ENCODE measurements around the gene EIF2S3B.
"Not testable (repeated sequence)": the region's sequence is repeated elsewhere in the genome, so short reads cannot be mapped to it uniquely, and the experiment has no call there.

The EIF2S3B gene

DNA sequence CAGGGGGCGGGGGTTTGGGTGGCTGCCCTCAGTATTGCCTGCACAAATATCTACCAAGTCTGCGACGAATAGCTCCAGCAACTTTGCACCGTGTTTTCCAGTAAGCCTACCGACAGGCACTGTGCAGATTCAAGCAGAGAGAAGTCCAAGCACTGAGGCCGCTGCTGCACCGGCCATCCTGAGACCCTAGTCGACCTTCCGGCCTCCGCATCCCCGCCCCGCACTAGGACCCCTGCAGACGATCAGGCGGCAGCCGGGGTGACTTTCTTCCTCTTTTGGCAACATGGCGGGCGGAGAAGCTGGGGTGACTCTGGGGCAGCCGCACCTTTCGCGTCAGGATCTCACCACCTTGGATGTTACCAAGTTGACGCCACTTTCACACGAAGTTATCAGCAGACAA is at the start of gene EIF2S3B:
Gene EIF2S3B, plus strand, starts transcription at position 271 of the 400 bp plus-strand sequence. Its CDS starts 13 bp downstream, at position 284.
- H3K27ac ChIP-seq: no peak within 1 kb of the TSS
- no peak for DNase-seq (ENCODE audit: low read depth, low spot score)

DNA sequence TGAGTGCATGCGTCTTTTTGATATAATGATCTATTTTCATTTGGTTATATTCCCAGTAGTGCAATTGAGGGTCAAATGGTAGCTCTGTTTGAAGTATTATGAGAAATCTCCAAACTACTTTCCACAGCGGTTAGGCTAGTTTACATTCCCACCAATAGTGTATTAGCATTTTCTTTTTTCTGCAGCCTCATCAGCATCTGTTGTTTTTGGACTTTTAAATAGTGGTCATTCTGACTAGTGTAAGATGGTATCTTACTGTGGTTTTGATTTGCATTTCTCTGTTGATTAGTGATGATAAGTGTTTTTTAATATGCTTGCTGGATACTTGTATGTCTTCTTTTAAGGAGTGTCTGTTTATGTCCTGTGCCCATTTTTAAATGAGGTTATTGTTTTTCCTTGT is 48.8 kb upstream of the EIF2S3B start:
- H3K27ac ChIP-seq: no peak overlapping the region

DNA sequence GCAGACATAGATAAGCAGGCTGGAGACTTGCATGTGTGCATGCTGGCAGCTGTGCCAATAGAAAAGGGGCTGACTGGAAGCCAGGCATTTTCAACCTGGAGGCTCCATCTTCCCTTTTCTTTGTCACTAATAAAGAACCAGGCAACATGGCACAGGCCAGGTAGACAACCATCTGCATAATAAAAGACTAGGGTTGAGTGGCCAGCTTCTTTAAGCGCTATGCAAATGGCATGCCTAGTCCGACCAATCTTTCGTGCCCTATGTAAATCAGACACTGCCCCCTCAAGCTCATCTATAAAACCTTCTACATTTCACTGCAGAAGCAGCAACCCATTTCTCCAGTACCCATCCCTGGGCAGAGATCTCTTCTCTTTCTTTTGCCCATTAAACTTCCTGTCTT is 47.9 kb upstream of the EIF2S3B start:
- no peak for DNase-seq (ENCODE audit: low read depth, low spot score)
- H3K27ac ChIP-seq: no peak overlapping the region

More for the DNA sequence above, 48.8 kb upstream of the EIF2S3B start:
- DNase-seq (ENCODE audit: low read depth, low spot score): no peak

DNA sequence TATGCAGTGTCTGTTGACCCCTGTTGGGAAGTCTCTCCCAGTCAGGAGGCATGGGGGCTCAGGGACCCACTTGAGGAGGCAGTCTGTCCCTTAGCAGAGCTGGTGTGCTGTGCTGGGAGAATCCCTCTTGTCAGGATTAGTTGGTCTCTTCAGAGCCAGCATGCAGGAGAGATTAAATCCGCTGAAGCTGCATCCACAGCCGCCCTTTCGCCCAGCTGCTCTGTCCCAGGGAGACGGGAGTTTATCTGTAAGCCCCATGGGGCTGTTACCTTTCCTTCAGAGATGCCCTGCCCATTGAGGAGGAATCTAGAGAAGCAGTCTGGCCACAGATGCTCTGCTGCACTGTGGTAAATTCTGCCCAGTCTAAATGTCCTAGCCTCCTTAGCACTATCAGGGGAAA is 39.4 kb upstream of the EIF2S3B start:
- no peak for DNase-seq (ENCODE audit: low read depth, low spot score)
- no peak overlapping the region for H3K27ac ChIP-seq

DNA sequence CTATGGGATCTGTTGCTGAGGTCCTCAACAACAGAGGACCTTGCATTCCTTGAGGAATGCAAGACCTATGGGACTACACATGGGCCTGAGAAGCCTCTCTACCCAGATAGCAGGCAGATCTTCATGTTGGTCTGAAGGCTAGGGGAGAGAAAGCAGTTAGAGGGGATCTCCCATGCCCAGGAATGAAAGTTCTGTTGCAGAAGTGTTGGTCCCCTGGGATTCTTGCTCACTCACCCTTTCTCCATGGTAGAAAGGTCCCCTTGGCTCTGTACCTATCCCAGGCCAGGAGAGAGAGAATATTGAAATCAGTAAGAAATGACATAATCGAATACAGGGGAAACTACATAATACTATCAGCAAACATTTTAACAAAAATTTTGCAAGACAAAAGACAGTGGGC is 36.0 kb upstream of the EIF2S3B start:
- no peak for DNase-seq (ENCODE audit: low read depth, low spot score)
- no peak overlapping the region for H3K27ac ChIP-seq

DNA sequence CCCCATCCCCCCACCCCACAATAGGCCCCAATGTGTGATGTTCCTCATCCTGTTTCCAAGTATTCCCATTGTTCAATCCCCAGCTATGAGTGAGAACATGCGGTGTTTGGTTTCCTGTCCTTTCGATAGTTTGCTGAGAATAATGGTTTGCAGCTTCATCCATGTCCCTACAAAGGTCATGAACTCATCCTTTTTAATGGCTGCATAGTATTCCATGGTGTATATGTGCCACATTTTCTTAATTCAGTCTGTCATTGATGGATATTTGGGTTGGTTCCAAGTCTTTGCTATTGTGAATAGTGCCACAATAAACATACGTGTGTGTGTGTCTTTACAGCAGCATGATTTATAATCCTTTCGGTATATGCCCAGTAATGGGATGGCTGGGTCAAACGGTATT is 32.9 kb upstream of the EIF2S3B start:
- not testable (repeated sequence) for DNase-seq (ENCODE audit: low read depth, low spot score)

DNA sequence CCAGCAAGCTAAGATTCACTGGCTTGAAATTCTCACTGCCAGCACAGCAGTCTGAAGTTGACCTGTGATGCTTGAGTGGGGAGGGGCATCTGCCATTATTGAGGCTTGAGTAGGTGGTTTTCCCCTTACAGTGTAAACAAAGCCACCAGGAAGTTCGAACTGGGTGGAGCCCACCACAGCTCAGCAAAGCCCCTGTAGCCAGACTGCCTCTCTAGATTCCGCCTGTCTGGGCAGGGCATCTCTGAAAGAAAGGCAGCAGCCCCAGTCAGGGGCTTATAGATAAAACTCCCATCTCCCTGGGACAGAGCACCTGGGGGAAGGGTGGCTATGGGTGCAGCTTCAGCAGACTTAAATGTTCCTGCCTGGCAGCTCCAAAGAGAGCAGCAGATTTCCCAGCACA is 23.8 kb upstream of the EIF2S3B start:
- DNase-seq (ENCODE audit: low read depth, low spot score); H3K27ac ChIP-seq: not testable (repeated sequence)

More for the DNA sequence above, 32.9 kb upstream of the EIF2S3B start:
- H3K27ac ChIP-seq: not testable (repeated sequence)

DNA sequence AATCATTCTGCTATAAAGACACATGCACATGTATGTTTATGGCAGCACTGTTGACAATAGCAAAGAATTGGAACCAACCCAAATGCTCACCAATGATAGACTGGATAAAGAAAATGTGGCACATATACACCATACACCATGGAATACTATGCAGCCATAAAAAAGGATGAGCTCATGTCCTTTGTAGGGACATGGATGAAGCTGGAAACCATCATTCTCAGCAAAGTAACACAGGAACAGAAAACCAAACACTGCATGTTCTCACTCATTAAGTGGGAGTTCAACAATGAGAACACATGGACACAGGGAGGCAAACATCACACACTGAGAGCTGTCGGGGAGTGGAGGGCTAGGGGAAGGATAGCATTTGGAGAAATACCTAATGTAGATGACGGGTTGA is 18.4 kb upstream of the EIF2S3B start:
- not testable (repeated sequence) for H3K27ac ChIP-seq

DNA sequence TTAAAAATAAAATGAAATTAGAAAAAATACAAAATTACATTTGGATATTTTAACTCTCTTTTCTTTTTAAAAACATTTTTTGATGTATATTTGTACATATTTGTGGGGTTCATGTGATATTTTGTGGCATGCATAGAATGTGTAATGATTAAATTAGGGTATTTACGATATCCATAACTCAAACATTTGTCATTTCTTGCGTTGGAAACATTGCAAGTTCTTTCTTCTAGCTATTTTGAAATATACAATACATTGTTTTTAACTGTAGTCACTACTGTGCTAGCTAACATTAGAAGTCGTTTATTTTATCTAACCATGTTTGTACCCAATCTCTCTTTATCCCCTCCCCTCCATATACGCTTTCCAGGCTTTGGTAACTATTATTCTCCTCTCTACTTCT is 13.9 kb upstream of the EIF2S3B start:
- no peak for DNase-seq (ENCODE audit: low read depth, low spot score)
- no peak overlapping the region for H3K27ac ChIP-seq

More for the DNA sequence above, 18.4 kb upstream of the EIF2S3B start:
- DNase-seq (ENCODE audit: low read depth, low spot score): not testable (repeated sequence)

DNA sequence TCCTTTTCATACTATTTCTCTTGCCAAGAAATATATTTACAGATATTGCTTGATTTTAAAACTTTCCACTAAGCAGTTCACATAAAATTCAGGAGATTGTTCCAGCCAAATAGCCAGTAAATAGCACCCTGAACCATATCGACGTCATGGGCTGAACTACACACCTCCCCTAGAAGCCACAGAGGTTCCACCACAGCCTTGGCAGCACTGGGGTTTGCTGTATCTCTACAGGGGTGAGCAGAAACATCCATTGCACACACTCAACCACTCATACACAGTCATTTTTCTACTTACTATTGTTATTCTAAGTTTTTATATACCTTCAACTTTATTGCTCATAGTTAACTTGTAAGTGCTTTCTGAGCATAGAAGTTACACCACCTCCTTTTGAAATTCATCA is 8.1 kb upstream of the EIF2S3B start:
- no peak overlapping the region for H3K27ac ChIP-seq
- DNase-seq (ENCODE audit: low read depth, low spot score): no peak

DNA sequence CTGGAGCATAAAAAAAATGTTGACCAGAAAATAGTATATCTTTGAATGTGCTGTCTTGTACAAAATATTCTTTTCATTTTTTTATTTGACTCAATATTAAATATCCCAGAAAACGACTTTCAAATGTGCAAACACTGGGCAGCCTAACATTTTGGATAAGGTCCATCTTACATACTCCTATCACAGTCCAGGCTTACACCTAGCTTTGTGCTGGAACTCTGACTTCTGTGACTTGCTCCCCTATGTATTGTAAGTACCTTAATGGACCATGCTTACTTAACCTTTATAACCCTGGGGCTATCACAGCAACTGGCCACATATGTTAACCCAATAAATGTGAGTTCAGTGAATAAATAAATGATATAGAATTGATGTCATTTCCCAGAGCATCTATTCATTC is 7.6 kb upstream of the EIF2S3B start:
- DNase-seq (ENCODE audit: low read depth, low spot score): no peak
- H3K27ac ChIP-seq: no peak overlapping the region

DNA sequence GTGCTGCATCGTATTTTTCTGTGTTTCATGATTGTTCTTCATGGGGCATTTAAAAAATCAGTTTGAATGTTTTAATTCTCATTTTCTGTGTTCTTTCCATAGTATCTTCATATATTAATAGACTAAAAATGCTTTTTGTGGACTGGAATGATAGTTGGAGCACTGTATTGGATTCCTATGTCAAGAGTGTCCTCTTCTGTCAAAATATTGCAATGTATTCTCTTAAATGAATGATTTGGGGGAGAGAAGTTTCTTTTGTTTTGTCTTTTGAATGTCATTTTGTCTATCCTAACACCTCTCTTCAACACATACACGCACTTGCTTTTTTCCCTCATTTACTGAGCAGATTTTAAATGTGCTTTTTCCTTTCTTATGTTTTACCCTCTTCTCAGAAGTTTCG is 4.7 kb upstream of the EIF2S3B start:
- no peak overlapping the region for H3K27ac ChIP-seq
- DNase-seq (ENCODE audit: low read depth, low spot score): no peak

DNA sequence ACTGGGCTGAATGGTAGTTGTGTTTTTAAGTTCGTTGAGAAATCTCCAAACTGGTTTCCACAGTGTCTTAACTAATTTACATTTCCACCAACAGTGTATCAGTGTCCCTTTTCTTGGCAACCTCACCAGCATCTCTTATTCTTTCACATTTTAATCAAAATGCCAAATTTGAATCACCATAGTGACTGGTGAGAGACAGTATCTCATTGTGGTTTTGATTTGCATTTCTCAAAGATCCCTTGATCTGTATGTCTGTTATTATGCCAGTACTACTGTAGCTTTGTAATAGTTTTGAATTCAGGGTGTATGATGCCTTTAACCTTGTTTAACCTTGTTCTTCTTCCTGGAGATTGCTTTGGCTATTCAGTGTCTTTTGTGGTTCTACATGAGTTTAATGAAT is 2.2 kb upstream of the EIF2S3B start:
- DNase-seq (ENCODE audit: low read depth, low spot score): no peak

DNA sequence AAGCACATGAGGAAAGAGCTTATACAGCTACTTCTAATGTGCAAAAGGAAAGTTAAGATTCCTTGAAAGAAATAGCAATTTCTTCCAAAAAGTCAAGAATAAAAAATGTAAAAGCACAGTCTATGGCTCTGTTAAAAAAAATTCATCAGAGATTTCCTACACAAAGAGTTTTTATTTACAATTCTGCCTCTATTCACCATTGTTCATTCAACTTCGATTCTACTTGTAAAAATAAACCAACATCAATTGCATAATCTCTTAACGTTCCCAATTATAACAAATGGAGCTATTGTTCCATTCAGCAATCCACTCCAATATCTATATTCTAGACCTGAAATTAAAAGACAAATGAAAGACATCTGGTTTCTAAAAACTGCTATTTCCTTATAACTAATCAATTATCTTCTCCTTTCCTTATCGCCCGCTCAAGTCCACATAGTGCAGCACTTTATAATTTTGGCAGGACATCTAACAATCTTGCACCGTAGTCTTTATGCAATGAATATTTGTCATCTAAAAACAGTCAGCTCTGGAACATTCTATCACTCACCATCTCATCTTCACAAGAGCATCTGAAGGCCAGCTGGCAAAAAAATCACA is 6.2 kb downstream of the EIF2S3B start:
- DNase-seq (ENCODE audit: low read depth, low spot score): no peak

More for the DNA sequence above, 2.2 kb upstream of the EIF2S3B start:
- no peak overlapping the region for H3K27ac ChIP-seq

DNA sequence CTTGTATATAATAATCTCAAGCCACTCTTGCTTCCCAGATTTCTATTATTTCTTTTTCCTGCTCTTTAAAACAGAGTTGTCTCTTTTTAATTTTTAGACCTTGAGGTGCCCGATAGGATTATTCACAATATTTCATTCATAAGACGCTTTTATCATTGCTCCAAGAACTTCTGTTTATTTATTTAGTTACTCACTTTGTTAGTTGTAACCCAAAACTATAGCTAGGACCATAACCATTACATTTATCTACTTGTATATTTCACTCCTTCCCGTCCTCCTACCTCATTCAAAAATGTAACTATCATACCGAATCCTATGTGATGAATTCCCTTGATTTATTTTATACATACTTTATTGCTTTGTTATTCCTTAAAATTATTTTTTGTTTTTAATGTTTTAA is 7.1 kb downstream of the EIF2S3B start:
- no peak for DNase-seq (ENCODE audit: low read depth, low spot score)
- no peak overlapping the region for H3K27ac ChIP-seq

More for the DNA sequence above, 6.2 kb downstream of the EIF2S3B start:
- no peak overlapping the region for H3K27ac ChIP-seq

DNA sequence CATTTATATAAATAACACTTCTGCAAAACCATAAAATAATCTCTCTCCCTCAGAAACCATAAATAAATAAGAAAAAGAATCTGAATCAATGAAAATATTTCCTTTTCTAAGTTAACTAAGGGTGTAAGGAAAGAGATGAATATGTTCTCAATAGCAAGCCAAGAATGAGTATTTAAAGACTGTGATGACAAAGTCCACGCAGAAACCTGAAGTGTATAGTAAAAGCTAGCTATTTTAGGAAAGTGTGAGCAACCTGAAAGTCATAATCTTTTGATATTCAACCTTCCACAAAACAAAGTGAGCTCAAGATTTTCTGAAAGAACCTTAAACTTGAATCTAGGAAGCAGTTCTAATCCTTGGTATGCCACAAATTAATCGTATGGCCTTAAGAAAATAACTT is 15.9 kb downstream of the EIF2S3B start:
- DNase-seq (ENCODE audit: low read depth, low spot score): no peak
- H3K27ac ChIP-seq: no peak overlapping the region

DNA sequence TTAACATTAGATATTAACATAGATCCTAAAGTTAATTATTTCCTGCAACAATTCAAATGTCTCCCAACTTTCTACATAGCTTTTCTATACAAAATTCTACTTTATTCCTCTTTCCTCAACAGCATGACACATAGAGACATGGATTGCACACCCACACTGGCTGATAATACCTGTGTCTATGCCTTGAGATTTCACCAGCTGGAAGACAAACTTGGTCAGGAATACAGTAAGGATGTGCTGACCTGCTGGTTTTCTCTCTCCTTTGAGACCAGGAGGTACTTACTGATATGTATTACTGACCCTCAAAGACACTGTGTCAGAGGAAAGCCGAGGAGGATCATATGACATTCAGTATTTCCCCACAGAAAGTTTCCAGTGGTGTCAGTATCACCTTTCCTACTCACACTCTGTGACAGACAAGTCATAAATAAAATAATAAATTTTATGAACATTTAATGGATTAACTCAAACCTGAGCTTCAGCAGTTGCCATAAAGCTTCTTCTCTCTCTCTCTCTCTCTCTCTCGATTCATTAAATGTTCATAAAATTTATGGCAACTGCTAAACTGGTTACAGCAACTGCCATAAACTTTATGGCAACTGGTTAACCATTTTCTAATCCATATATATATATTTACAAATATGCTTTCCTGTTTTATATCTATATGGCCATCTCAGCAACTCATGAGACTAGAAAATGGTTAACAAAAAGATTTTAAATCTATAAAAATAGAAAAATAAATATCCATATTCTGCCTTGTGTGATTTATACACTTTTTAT is 22.7 kb downstream of the EIF2S3B start:
- no peak for DNase-seq (ENCODE audit: low read depth, low spot score)

DNA sequence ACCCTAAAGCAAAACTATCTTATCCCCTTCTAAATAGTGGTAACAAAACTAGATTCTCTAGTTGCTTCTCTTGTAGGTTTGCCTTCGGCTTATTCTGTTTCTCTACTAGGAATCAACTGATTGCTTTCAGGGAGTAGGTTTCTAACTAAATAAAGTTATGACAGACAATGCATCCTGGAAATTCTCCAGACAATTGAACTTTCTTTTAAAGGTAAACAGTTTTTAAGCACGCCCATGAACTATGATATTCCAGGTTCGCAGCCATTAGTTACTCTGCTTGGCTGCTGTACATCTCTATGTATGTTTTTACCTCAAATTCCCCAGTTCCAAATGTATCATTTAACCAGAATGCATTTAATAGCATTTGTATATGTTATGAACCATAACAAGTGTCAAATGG is 23.9 kb downstream of the EIF2S3B start:
- no peak overlapping the region for H3K27ac ChIP-seq
- no peak for DNase-seq (ENCODE audit: low read depth, low spot score)

More for the DNA sequence above, 22.7 kb downstream of the EIF2S3B start:
- no peak overlapping the region for H3K27ac ChIP-seq

DNA sequence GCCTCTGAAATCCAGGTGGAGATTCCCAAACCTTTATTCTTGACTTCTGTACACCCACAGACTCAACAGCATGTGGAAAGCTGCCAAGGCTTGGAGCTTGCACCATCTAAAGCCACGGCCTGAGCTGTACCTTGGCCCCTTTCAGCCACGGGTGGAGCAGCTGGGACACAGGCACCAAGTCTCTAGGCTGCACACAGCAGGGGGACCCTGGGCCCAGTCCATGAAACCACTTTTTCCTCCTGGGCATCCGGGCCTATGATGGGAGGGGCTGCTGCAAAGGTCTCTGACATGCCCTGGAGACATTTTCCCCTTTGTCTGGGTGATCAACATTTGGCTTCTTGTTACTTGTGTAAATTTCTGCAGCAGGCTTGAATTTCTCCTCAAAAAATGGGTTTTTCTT is 32.0 kb downstream of the EIF2S3B start:
- no peak for DNase-seq (ENCODE audit: low read depth, low spot score)
- no peak overlapping the region for H3K27ac ChIP-seq

DNA sequence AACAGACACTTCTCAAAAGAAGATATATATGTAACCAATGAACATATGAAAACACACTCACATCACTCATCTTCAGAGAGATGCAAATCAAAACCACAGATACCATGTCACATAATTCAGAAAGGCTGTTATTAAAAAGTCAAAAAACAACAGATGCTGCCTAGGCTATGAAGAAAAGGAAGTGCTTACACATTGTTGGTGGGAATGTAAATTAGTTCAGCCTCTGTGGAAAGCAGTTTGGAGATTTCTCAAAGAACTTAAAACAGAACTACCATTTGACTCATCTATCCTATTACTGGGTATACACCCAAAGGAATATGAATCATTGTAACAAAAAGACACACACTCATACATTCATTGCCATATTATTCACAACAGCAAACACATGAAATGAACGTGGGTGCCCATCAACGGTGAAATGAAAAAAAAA is 35.1 kb downstream of the EIF2S3B start:
- peak; percentile 60 for DNase-seq (ENCODE audit: low read depth, low spot score)
- peak overlapping the region; percentile 49 for H3K27ac ChIP-seq

DNA sequence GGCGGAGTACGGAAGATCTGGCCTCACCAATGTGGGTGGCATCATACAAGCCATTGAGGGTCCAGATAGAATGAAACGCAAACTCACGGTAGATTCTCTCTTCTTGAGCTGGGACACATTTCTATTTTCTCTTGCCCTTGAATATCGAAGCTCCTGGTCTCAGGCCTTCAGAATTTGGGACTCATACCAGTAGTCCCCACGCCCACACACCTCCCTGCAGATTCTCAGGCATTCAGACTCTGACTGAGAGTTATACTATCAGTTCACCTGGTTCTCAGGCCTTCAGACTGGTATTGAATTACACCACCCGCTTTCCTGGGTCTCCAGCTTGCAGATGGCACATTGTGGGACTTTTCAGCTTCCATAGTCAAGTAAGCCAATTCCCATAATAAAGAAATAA is 37.8 kb downstream of the EIF2S3B start:
- H3K27ac ChIP-seq: no peak overlapping the region
- DNase-seq (ENCODE audit: low read depth, low spot score): no peak

DNA sequence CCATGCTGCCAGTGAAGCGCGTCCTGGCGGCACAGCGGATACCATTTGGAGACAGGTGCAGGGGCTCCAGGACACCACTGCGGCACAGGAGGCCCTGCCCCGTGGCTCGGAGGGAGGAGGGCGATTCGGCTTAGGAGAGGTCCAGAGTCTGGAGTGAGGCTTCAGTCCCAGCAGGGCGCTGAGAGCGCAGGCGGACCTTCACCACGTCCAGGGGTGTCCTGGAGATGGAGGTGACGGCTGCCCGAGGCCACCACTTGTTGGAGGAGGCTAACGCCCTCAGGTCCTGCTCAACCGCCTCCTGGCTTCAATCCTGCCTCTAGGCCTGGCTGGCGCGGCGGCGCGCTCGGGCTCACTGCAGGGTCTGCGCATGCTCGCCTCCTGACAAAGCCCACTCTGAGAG is 45.7 kb downstream of the EIF2S3B start:
- H3K27ac ChIP-seq: no peak overlapping the region
- DNase-seq (ENCODE audit: low read depth, low spot score): no peak
